Sigmoid colon (tissue), 4 donors: ENCODE measurements around the gene BANP.

Source experiments
- EP300 ChIP-seq, 4 donors: sonication (generic); formaldehyde crosslinking; IDR thresholded peaks; one replicate each; pipeline ENCODE4 v1.6.1; 2017; ENCODE audit warnings: antibody characterized with exemption in 4 of 4
- TF ChIP-seq, protein P1 (sequence below), 4 experiments: fragments of 450-650 bp in 3 of 4; fragments of 200-600 bp in 1 of 4; IDR thresholded peaks; one replicate each; pipeline ENCODE4 v1.5.1; 2016 to 2019; ENCODE audit warnings: antibody characterized with exemption in 4 of 4, mild to moderate bottlenecking in 3 of 4, moderate library complexity in 2 of 4

DNA sequence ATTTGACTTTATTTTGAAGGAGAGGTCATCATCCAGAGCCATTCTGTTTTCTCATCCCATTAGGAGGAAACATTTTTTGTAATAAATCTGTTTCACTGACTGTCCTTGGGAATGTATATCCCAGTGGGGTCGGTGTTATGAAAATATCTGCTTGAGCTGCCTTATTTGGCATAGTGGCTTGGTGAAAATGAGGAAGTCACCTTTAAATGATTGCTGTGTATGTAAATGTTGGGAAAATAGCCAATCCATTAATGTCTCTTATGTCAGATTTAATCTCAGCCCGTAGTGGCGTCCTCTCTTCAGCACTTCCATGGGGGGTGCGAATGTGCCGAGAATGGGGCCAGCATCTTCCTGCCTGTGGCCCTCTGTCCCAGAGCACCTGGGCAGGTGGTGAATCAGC lies 57.6 kb downstream of the BANP start:
- TF ChIP-seq, protein P1, sequence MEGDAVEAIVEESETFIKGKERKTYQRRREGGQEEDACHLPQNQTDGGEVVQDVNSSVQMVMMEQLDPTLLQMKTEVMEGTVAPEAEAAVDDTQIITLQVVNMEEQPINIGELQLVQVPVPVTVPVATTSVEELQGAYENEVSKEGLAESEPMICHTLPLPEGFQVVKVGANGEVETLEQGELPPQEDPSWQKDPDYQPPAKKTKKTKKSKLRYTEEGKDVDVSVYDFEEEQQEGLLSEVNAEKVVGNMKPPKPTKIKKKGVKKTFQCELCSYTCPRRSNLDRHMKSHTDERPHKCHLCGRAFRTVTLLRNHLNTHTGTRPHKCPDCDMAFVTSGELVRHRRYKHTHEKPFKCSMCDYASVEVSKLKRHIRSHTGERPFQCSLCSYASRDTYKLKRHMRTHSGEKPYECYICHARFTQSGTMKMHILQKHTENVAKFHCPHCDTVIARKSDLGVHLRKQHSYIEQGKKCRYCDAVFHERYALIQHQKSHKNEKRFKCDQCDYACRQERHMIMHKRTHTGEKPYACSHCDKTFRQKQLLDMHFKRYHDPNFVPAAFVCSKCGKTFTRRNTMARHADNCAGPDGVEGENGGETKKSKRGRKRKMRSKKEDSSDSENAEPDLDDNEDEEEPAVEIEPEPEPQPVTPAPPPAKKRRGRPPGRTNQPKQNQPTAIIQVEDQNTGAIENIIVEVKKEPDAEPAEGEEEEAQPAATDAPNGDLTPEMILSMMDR (IDR thresholded peaks at IDR 0.05) = no peak
- no peak for TF ChIP-seq EP300 (IDR thresholded peaks at IDR 0.05)
